Activated CD4-positive, alpha-beta T cell treated with anti-CD3 and anti-CD28 coated beads for 4 hours (primary cell): ENCODE data around the gene TIPARP.
"Not testable (repeated sequence)": the region's sequence is repeated elsewhere in the genome, so short reads cannot be mapped to it uniquely, and the experiment has no call there.

Source experiments
- DNase-seq, 2 donors: peaks; one replicate each; pipeline ENCODE4 v3.0.0-alpha.2; 2020

The TIPARP gene

DNA sequence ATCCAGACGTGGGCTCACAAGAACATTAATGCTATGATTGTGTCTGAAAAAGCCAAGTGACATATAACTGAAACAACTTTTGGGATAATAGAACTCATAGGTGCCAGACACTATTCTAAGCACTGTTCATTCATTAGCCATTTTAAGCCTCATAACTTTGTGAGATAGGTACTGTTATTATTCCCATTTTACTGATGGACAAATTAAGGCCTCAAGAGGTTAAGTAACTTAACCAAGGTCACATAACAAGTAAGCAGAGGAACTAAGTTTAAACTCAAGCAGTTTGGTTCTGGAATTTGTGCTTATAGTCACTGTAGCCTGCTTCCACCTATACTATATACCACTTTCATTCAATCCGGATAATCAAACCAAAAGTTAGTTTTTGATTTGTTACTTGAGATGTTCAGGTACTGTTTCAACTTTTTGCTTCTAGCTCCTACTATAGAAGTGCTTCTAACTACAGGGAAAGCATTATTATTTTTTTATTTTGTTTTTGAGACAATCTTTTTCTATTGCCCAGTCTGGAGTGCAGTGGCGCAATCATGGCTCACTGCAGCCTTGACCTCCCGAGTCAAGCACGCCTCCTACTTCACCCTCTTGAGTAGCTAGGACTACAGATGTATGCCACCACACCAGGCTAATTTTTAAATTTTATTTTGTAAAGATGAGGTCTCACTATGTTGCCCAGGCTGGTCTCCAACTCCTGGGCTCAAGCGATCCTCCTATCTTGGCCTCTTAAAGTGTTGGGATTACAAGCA, 41.9 kb downstream of the TIPARP start:
- DNase-seq: no peak

GRCh38 chr3:156718622-156719306, 44.4 kb downstream of the TIPARP start:
- no peak for DNase-seq

- no peak for DNase-seq
Measured at GRCh38 chr3:156720826-156721225, 46.4 kb downstream of the TIPARP start.

DNA sequence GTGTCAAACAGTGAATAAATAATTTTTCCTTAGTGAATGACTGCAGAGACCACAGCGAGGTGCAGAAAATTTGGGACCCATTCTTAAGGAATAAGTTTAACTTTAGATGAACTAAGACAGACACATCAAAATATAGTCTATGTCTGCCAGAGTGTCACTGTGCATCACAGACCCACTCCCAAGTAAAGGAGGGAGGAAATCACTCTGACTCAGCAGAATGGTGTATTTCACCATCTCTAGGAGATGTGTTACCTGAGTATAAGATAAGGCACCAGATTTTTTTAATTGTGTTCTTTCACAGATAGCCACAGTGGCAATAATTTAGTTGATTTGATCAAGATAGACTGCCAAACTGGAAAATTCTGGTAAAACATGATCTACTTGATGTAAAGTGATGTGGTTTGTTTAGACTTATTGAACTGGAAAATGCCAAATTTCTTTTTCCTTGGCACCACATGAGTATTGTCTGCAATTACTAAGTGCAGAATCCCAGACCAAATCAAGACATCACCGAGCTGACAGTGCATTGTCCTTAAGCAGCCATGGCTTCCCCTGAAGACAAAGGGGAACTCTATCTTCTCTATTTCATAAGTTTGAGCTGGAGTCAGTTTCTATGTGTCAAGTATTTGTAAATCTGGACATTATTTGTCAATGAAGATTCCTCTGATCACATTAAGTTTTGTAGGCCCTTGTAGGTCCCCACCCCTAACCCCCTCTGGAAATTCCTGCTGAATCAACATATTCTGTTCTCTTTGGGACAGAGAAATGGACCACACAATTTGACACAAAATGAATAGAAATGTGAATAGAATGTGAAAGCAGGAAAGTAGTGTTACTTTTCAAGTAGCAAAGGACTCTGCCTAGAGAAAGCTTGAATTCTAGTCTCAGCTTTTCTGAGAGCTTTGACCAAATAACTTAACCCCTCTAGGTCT, 47.6 kb downstream of the TIPARP start:
- no peak for DNase-seq

- DNase-seq: no peak
Measured at GRCh38 chr3:156723182-156723619, 48.8 kb downstream of the TIPARP start.

DNA sequence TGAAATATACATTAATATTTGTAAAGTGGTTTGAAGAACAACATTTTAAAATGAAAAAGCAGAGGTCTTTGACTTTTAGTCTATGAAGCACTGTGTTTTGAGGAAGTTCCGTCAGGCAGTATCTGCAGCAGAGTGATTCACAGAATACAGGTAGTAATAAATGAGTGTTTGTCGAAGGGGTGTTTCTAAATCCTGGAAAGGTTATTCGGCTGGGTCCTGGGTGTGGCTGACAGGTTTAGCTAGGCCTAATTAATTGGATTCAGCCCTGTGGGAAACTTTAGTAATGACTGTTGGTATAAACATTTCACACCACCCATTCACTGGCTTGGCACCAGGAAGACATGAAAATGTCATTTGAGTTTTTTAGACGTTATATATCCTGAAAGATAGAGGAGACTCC, 51.3 kb downstream of the TIPARP start:
- no peak for DNase-seq

- DNase-seq: no peak
Measured at GRCh38 chr3:156726456-156726855, 52.1 kb downstream of the TIPARP start.

DNA sequence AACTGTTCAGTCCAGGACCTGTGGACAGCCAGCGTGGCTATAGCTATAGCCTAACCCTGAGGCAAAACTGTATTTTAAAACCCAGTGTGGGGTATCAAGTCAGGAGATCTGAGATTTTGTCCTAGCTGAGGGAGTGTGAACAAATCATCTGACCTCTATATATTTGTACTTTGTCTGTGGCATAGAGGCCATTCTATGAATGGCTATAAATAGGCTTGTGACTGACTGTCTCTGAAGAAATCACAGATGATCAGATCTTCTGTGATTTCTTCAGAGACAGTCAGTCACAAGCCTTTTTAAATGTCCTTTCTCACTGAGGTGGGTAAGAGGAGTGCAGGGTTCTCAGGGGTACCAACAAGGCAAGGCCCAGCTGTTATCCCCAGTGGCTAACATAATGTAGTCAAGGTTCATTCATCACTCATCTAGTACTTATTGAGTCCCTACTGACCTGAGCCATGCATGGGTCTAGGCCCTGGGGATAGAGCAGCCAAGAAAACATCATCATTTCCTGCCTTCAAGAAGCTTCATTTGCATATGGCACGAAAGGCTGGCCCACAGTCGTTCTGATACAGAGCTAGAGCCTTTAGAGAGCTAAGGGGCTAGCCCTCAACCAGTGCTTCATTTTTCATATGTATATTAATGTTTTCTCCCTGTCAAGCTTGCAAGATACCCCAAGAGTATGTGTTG, 53.3 kb downstream of the TIPARP start:
- DNase-seq: no peak

DNA sequence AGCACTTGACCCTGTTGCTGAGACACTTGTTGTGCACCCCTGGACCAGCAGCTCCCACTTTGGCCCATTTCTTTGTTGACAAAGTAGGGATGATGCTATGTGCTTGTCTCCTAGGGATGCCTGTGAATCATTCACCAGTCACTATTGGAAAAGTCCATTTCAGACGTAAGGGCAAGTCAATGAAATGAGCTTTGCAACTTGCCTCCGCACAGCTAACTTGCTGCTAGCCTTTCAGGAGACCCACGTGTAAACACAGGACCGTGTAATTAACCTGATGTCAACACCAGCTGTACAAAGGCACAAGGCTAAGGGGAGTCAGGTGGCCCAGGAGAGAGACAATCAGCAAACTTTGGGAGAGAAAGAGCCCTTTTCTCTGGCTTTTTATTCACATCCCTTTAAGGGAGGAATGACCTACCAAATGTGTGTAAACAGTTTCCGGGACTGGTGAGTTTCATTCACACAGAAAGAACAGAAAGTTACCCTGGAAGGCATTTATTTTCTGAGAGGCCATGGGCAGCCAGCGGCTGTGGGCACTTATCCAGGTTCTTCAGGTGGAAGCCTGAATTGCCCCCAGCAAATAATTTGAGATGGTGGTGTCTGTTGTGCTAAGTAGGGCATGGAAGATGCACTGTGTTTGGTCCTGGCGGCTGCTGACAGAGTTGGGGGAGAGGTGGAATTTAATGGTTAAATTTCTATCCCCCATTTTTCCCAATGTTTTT, 54.0 kb downstream of the TIPARP start:
- DNase-seq: no peak

- DNase-seq: no peak
Measured at GRCh38 chr3:156729460-156730179, 55.2 kb downstream of the TIPARP start.

- DNase-seq: no peak
Measured at GRCh38 chr3:156731813-156732212, 57.4 kb downstream of the TIPARP start.

DNA sequence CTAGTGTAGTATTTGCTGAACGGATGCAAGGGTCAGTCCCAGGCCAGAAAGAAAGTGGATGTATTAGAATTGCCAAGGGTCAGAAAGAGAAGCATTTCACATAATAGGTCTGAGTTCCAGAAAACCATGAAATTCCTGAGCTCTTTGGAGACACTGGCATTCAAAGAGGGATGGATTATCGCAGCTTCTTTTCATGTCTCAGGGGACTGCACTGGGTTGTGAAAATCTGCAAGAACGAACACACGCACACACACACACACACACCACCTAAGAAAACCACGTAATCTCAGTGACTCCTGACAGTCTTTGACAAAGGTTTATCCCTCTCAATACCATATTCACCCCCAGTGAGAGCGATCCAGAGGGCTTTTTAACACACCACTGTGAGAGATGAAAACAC, 57.9 kb downstream of the TIPARP start:
- DNase-seq: no peak

DNA sequence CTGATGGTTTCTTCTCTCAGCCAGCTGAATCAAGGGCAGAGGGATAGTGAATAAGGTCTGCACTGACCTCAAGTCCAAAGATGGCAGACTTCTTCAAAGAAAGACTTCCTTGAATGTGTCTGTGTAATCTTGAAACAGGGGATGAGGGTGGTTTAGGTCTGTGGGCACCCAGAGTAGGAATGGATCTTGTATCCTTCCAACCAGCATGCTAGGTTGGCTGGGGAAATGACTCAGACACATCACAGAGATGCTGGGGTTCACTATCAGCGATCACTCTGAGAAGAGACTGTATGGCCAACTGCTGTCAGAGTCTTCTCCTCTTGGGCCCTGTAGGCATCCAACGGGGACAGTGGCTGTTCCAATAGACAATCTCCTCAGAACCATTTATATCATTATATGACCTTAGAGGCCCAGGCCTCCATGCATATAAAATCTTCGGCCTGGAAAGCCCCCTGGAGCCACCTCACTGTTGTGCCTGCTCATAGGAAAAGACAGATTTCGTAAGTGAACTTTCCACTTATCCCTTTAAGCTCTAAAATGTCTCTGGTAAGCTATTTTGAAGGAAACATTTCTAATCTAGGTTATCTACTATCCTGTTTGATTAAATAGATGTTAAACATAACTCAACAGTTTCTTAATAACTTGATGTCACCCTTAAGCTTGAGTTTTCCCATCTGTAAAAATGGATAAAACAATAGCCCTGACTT, 58.5 kb downstream of the TIPARP start:
- no peak for DNase-seq

DNA sequence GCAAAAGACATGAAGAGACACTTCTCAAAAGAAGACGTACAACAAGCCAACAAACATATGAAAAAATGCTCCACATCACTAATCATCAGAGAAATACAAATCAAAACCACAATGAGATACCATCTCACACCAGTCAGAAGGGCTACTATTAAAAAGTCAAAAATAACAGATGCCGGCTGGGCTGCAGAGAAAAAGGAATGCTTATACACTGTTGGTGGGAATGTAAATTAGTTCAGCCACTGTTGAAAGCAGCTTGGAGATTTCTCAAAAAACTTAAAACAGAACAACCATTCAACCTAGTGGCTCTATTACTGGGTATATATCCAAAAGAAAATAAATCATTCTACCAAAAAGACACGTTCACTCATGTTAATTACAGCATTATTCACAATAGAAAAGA, 60.3 kb downstream of the TIPARP start:
- DNase-seq: not testable (repeated sequence)

GRCh38 chr3:156735471-156735870, 61.1 kb downstream of the TIPARP start:
- no peak for DNase-seq

DNA sequence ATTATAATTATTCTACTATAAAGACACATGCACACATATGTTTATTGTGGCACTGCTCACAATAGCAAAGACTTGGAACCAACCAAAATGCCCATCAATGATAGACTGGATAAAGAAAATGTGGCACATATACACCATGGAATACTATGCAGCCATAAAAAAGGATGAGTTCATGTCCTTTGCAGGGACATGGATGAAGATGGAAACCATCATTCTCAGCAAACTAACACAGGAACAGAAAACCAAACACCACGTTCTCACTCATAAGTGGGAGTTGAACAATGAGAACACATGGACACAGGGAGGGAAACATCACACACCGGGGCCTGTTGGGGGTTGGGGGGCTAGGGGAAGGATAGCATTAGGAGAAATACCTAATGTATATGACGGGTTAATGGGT, 62.7 kb downstream of the TIPARP start:
- DNase-seq: not testable (repeated sequence)

- no peak for DNase-seq
Measured at GRCh38 chr3:156738251-156738650, 63.9 kb downstream of the TIPARP start.

GRCh38 chr3:156739976-156740375, 65.6 kb downstream of the TIPARP start:
- no peak for DNase-seq

DNA sequence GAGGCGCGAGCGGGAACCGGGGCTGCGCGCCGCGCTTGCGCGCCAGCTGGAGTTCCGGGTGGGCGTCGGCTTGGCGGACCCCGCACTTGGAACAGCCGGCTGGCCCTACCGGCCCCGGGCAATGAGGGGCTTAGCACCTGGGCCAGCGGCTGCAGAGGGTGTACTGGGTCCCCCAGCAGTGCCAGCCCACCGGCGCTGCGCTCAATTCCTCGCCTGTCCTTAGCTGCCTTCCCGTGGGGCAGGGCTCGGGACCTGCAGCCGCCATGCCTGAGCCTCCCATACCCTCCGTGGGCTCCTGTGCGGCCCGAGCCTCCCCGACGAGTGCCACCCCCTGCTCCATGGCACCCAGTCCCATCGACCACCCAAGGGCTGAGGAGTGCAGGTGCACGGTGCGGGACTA, 66.2 kb downstream of the TIPARP start:
- not testable (repeated sequence) for DNase-seq

DNA sequence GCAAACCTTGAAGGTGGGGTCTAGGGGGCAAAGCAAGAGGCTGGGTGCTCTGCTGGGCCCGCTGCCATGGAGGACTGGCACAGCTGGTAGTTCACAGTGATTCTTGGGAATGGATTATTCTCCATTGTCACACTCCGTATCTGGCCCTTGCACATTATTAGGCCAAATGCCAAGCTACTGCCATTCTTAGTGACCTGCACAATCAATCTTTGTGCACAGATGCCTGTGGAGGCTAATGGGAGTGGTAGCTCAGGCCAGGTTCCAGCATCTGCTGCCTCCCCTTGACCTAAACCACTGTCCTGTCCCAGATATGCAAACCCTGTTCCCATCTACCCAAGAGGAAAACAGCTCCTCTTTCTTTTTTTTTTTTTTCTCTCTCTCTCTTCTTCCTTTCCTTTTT, 67.5 kb downstream of the TIPARP start:
- no peak for DNase-seq

DNA sequence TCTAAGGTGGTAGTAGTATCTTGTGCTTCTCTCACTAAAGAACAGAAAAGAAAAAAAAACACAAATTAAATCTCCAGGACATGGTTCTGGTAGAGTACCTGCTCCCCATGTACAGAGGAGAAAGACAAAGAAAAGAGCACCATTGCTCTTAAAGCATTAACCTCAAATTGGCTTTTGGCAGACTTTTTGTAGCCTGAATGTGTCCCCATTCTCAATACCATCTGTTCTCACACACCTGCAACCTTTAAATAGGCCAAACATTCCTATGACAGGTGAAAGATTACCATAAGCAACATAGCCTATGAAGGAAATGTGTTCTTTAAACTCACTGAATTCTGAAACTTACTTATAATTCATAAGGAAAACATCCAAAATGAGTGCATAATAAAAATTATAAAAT, 68.0 kb downstream of the TIPARP start:
- no peak for DNase-seq
